HG02938 (cell line): Measurements from ENCODE around the gene POLR2B.

Experiments
- ATAC-seq: cut with Tn5 transposase; IDR thresholded peaks from one replicate; pipeline ENCODE4 v1.9.1; 2021; ENCODE audit warnings: mild to moderate bottlenecking, moderate library complexity; ENCODE audit not compliant: unreplicated experiment

The POLR2B gene

GRCh38 chr4:57078685-57079521 lies 100.2 kb downstream of the POLR2B start:
- ATAC-seq = no peak
